Activated CD4-positive, CD25-positive, alpha-beta regulatory T cell treated with anti-CD3 and anti-CD28 coated beads, Interleukin-2, amount 50 U/mL, for 24 hours (primary cell): ENCODE data around the gene SCNM1.
"Not testable (repeated sequence)": the region's sequence is repeated elsewhere in the genome, so short reads cannot be mapped to it uniquely, and the experiment has no call there.

Source experiments
- ATAC-seq, 2 donors: fragments of 150-1000 bp; cut with Tn5 transposase; one replicate each; pipeline ENCODE4 v1.10.0; 2021; ENCODE audit warnings: mild to moderate bottlenecking in 1 of 2, moderate library complexity in 1 of 2

SCNM1 gene

DNA sequence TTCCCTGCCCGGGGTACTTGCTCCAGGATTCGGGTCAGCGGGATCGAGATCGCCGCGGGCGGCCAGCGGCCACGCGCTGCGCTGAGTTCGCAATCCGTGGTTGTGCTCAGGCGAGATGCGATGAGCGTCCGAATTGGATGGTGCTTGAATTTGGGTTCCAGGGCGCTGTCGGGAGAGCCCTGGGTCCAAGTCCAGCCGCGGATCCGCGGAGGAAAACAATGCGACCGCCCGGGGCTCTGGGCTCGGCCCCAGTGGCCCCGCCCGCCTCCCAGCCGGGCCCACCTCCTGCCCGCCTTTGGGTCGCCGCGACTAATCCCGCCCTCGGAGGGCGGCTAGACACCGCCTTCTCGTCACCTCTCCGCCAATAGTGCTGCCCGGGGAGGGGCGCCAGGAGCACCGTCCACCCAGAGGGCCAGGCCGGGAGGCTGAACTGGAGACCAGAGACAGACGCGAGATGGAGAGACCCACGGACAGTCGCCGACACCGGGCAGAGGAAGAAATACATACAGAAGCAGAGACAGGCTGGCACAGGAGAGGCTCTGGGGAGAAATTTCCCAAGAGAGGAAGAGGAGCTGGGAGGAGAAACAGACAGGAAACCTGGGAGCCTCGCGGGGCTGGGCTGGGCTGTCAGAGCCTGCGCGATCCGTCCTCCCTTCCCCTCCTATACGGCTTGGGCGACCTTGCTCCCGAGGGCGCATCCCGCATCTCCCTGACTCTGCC, 19.4 kb upstream of the SCNM1 start, which contains the start of gene SEMA6C:
Gene SEMA6C, minus strand, starts transcription at position 220 of the 720 bp plus-strand sequence. CDS start 4,010 bp downstream, outside the sequence.
- ATAC-seq = peak; percentile 100

DNA sequence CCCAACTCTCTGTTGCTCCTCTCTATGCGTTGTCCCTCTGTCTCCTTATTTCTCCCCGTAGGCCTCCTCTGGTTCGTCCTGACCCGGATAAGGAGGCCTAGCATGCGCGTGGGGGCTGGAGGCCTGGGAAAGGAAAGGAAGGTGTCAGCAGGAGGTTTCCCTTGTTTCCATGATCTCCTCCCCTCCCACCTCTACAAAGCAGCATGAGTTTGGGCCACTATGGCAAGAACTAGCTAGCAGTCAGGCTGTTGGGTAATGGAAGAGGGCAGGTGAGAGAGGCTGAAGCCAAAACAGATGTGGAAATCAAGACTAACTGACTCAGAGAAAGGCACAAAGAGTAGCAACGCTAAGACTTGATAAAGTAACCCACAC, 18.8 kb upstream of the SCNM1 start:
- no peak for ATAC-seq

DNA sequence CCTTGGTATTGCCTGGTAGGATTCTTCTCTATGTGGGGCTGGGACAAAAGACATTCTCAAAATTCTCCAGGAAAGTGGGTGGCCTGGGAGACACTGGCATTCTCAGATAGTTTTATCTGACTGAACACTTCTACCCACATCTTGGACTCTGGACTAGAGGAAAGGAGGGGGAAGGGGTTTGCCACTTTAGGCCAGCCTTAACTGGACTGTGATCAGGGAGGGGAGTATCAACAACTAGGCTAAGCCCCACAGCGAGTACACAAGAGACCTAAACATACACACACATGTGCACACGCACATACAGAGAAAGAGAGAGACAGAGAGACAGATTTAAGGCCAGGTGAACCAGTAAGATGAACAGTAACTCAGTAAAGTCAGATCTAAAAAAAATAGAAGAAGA, 18.3 kb upstream of the SCNM1 start:
- no peak for ATAC-seq

- ATAC-seq = peak; percentile 91
These were observed 9.5 kb upstream of the SCNM1 start, which contains the start of gene TNFAIP8L2 for GRCh38 chr1:151156515-151156819. TSS of gene TNFAIP8L2 (plus strand) at chr1:151156649. CDS start at chr1:151158698, 2,049 bp downstream.

- peak; percentile 12 to 30 for ATAC-seq
These were observed 8.8 kb upstream of the SCNM1 start for GRCh38 chr1:151157067-151157531.

- no peak for ATAC-seq
These were observed 7.6 kb upstream of the SCNM1 start for GRCh38 chr1:151158326-151158725.

DNA sequence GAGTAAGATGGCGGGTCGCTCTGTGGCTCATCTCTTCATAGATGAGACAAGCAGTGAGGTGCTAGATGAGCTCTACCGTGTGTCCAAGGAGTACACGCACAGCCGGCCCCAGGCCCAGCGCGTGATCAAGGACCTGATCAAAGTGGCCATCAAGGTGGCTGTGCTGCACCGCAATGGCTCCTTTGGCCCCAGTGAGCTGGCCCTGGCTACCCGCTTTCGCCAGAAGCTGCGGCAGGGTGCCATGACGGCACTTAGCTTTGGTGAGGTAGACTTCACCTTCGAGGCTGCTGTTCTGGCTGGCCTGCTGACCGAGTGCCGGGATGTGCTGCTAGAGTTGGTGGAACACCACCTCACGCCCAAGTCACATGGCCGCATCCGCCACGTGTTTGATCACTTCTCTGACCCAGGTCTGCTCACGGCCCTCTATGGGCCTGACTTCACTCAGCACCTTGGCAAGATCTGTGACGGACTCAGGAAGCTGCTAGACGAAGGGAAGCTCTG, 7.1 kb upstream of the SCNM1 start:
- ATAC-seq = no peak

DNA sequence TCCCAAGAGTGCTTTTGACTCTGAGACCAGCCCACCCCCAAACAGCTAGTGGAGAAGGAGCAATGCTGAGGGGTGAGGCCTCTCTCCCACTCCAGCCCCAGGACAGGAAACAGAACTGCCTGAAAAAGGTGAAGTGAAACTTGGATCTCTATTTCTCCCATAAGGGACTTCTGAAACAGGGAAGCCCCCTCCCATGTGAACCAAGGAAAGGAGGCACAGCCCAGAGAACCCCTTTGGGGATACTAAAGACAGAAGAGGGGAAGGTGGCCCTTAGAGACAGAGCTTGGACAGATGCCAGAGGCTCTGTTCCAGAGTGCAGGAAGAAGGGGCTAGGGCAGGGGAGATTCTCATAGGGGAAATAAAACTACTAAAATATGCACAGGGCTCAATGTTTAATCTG, 6.6 kb upstream of the SCNM1 start:
- ATAC-seq = no peak

DNA sequence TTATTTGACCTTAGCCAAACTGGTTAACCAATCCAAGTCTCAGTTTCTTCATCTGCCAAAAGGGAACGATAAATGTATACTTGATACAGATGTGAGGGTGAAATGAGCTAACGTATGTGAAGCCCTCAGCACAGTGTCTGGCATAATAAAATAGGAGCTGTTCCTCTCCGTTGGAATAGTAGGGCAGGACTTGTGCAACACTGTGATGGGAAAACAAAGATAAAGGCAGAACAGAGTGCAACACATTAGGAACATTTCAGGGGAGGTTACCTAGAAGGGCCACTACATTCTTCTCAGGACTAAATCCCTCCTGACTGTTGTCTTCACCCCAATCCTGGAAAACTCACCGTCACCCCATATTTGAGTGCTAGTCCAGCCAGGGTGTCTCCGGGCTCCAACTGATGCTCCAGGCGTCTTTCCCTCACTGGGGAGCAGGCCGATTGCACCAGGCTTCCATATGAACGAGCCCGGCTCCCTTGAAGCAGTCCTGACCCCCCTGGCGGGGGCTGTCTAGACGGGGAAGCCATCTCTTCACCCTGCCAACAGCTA, 1.1 kb upstream of the SCNM1 start:
- no peak for ATAC-seq

- no peak for ATAC-seq
These were observed 635 bp upstream of the SCNM1 start for GRCh38 chr1:151165281-151165737.

DNA sequence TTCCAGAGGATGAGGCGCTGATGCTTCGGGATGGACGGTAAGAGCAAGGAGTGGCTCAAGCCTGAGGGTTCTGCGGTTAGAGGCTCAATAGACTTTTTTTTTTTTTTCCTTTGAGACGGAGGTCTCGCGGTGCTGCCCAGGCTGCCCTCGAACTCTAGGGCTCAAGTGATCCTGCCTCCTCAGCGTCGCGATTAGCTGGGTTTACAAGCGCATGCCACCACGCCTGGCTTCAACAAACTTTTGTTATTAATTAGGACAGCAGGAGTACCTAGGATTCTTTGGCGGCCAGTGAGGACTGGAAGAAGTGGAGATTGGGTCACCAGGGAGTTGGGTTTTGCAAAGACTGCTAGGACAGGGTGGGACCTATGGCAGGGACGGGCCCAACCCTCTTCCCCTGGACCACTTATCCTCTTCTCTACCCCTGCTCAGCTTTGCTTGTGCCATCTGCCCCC, 587 bp downstream of the SCNM1 start:
- no peak for ATAC-seq

DNA sequence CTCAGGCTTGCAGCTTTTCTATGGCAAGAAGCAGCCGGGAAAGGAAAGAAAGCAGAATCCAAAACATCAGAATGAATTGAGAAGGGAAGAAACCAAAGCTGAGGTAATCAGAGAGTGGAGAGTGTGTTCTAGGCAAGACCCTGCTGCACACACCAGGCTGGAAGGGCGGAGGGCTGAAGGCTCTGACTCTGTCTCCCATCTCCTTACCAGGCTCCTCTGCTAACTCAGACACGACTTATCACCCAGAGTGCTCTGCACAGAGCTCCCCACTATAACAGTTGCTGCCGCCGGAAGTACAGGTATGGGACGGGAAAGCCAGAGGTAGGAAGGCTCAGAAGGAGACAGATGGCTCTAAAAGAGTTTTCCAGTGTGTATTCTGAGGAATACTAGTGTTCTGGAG, 1.2 kb downstream of the SCNM1 start:
- ATAC-seq = no peak

DNA sequence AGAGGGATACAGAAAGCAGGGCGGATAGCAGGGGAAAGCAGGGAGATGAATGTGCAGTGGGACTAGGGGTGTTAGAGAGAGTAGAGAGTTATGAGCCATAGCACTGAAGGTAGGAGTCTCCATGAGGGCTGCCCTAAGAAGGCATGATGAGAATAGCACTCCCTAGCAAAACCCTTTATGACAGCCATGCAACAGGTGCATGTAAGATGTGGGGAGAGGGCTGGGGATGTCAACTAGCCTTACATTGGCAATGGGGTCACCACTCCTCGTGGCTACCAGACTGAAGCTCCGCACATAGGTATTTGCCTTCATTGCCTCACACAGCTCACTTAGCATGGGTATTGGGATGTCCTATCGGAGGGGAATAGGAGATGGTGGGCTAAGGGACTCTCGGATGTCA, 5.2 kb downstream of the SCNM1 start:
- ATAC-seq = no peak

GRCh38 chr1:151175041-151175741, 9.2 kb downstream of the SCNM1 start:
- no peak for ATAC-seq

- peak in 1 of 2 donors; percentile 49 for ATAC-seq
These were observed 9.9 kb downstream of the SCNM1 start, which contains the start of gene TMOD4 for GRCh38 chr1:151175863-151176262. TSS of gene TMOD4 (minus strand) at chr1:151175981. CDS start at chr1:151174875, 1,106 bp downstream.

GRCh38 chr1:151176514-151177045, 10.6 kb downstream of the SCNM1 start:
- ATAC-seq = no peak

GRCh38 chr1:151184211-151184610, 18.3 kb downstream of the SCNM1 start:
- no peak for ATAC-seq

DNA sequence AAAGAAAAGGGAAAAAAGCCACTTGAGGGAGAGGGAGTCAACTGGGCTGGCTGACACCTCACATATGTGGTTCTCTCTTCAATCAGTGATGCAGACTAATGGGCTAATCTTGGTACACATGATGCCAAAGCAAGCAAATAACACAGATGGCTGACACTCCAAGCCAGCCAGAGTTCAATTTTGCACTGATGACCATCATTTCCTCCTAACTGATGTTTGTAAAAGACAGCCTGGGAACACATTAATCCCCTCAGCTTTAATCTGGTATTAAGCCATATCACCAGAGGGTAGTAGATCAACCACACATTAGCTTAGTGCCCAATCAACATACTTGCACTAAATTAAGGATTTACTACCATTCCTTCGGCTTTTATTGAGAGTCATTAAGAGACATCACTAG, 21.3 kb downstream of the SCNM1 start:
- no peak for ATAC-seq

DNA sequence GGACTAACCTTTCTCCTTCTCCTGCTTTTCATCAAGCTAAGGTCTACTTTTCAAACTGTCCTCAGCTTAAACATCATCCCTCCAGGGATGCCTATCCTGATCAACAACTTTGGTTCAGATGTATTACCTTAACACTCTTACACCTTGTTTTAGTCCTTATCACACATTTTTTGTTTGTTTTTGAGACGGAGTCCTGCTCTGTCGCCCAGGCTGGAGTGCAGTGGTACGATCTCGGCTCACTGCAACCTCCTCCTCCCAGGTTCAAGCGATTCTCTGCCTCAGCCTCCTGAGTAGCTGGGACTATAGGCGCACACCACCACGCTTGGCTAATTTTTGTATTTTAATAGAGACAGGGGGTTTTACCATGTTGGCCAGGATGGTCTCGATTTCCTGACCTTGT, 22.7 kb downstream of the SCNM1 start:
- ATAC-seq = not testable (repeated sequence)

GRCh38 chr1:151189637-151190445, 23.9 kb downstream of the SCNM1 start, which contains the start of gene VPS72:
TSS of gene VPS72 (minus strand) at chr1:151190197. CDS start at chr1:151190121, 76 bp downstream.
- peak; percentile 96 to 97 for ATAC-seq

GRCh38 chr1:151192047-151192446, 26.1 kb downstream of the SCNM1 start:
- ATAC-seq = no peak

GRCh38 chr1:151193304-151193703, 27.4 kb downstream of the SCNM1 start:
- ATAC-seq = no peak
